NCI-H2029 treated with DMSO at 0.1 percent for 48 hours (cell line): ENCODE measurements around the gene CATSPERD.
"Not testable (repeated sequence)": the region's sequence is repeated elsewhere in the genome, so short reads cannot be mapped to it uniquely, and the experiment has no call there.

ENCODE experiments used
- DNase-seq: peaks from one replicate; lab custom pipeline; 2025; lab: John Stamatoyannopoulos, UW

Gene CATSPERD

GRCh38 chr19:5686647-5687359 is 33.6 kb upstream of the CATSPERD start:
- DNase-seq, result peak; percentile 77

- DNase-seq, result no peak
Measured at GRCh38 chr19:5687360-5688198, 32.9 kb upstream of the CATSPERD start.

GRCh38 chr19:5688262-5688881 is 32.1 kb upstream of the CATSPERD start:
- DNase-seq, result not testable (repeated sequence)

GRCh38 chr19:5690125-5690954 is 30.1 kb upstream of the CATSPERD start, which contains the start of gene RPL36:
TSS of gene RPL36 (plus strand) at chr19:5690295. CDS start at chr19:5690508, 213 bp downstream.
- peak; percentile 83 for DNase-seq

- DNase-seq, result peak; percentile 36
Measured at GRCh38 chr19:5690955-5691821, 29.2 kb upstream of the CATSPERD start.

GRCh38 chr19:5691822-5692722 is 28.4 kb upstream of the CATSPERD start:
- DNase-seq, result no peak

GRCh38 chr19:5692723-5693194 is 27.7 kb upstream of the CATSPERD start:
- no peak for DNase-seq

- DNase-seq, result no peak
Measured at GRCh38 chr19:5693195-5694166, 27.0 kb upstream of the CATSPERD start.

- no peak for DNase-seq
Measured at GRCh38 chr19:5694167-5694955, 26.1 kb upstream of the CATSPERD start.

- no peak for DNase-seq
Measured at GRCh38 chr19:5694956-5695648, 25.3 kb upstream of the CATSPERD start.

- no peak for DNase-seq
Measured at GRCh38 chr19:5695649-5696195, 24.7 kb upstream of the CATSPERD start.

- DNase-seq, result no peak
Measured at GRCh38 chr19:5696196-5697021, 24.0 kb upstream of the CATSPERD start.

GRCh38 chr19:5697022-5697889 is 23.2 kb upstream of the CATSPERD start:
- no peak for DNase-seq

- no peak for DNase-seq
Measured at GRCh38 chr19:5697890-5698634, 22.4 kb upstream of the CATSPERD start.
